Measurements from ENCODE around the gene HOXB9.

Gene HOXB9

DNA sequence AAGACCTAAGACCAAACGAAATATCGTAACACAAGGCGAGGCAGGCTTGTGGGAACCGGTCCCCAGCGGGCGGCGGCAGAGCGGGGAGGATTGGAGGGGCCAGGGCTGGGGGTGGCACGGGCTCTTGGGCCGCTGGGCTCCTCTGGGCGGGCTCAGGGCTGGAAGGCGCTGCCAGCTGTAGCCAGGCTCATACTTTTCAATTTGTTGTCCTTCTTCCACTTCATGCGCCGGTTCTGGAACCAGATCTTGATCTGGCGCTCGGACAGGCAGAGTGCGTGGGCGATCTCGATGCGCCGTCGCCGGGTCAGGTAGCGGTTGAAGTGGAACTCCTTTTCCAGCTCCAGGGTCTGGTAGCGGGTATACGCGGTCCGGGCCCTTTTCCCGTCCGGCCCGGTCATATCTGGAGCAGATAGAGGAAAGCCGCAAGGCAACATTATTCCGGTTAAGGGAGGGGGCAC lies 34.1 kb downstream of the HOXB9 start:
- no peaks in the 10 kb centered on the region for H3K9me3 ChIP-seq
- no peak overlapping the region for H3K4me3 ChIP-seq
- DNase-seq = no peak
- peaks cover 0 to 26% (median 12%) of the 10 kb centered on the region in 4 donors for H3K4me1 ChIP-seq
- TF ChIP-seq, protein P1, sequence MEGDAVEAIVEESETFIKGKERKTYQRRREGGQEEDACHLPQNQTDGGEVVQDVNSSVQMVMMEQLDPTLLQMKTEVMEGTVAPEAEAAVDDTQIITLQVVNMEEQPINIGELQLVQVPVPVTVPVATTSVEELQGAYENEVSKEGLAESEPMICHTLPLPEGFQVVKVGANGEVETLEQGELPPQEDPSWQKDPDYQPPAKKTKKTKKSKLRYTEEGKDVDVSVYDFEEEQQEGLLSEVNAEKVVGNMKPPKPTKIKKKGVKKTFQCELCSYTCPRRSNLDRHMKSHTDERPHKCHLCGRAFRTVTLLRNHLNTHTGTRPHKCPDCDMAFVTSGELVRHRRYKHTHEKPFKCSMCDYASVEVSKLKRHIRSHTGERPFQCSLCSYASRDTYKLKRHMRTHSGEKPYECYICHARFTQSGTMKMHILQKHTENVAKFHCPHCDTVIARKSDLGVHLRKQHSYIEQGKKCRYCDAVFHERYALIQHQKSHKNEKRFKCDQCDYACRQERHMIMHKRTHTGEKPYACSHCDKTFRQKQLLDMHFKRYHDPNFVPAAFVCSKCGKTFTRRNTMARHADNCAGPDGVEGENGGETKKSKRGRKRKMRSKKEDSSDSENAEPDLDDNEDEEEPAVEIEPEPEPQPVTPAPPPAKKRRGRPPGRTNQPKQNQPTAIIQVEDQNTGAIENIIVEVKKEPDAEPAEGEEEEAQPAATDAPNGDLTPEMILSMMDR (IDR thresholded peaks at IDR 0.05) = no peak
- H3K27me3 ChIP-seq = peaks cover 0 to 94% of the 10 kb centered on the region in 2 donors
- intact Hi-C loops (cut with DNase I; ENCODE audit: low total_unique reads) = no loop called here
- H3K27ac ChIP-seq = no peak overlapping the region
- H3K36me3 ChIP-seq = no peaks in the 10 kb centered on the region

DNA sequence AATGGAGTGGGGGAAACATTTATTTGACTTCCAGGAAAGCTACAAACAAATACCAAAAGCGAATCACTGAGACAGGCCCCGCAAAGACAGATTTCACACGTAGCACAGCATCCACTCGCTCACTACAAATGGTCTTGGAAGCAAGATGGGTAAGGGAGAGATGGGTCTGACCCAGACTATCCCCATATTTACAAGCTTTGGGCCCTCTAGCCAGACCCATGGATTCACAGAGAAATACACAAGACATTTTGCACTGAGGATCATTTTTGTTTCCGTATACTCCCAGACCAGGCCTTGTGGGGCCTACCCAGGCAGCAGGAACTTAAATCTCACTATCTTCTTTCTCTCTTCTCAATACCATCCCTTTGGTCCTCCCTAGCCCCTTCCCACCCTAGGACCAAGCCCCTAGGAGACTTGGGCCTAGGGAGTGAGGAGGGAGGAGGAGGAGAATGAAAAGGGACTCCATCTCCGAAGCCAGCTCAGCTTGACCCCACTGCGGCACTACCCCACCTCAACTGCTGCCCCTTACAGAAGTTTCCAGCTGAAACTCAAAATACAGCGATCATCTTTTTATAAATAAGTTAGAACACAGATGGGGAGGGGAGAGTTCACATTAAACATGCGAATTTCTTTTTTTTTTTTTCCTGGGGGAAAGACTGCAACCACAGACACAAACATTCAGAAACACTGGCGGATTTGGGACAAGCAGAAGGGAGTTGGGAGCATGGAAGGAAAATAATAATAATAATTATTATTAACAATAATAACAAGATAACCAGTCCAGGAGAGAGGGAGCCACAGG lies 34.7 kb downstream of the HOXB9 start:
- H3K4me3 ChIP-seq = no peak overlapping the region
- TF ChIP-seq, protein P1 (IDR thresholded peaks at IDR 0.05) = no peak
- H3K27me3 ChIP-seq = peaks cover 0 to 92% of the 10 kb centered on the region in 2 donors
- H3K4me1 ChIP-seq = peaks cover 0 to 23% (median 12%) of the 10 kb centered on the region in 4 donors
- no peaks in the 10 kb centered on the region for H3K36me3 ChIP-seq
- intact Hi-C loops (cut with DNase I; ENCODE audit: low total_unique reads) = no loop called here
- no peaks in the 10 kb centered on the region for H3K9me3 ChIP-seq
- no peak overlapping the region for H3K27ac ChIP-seq
- DNase-seq = no peak

DNA sequence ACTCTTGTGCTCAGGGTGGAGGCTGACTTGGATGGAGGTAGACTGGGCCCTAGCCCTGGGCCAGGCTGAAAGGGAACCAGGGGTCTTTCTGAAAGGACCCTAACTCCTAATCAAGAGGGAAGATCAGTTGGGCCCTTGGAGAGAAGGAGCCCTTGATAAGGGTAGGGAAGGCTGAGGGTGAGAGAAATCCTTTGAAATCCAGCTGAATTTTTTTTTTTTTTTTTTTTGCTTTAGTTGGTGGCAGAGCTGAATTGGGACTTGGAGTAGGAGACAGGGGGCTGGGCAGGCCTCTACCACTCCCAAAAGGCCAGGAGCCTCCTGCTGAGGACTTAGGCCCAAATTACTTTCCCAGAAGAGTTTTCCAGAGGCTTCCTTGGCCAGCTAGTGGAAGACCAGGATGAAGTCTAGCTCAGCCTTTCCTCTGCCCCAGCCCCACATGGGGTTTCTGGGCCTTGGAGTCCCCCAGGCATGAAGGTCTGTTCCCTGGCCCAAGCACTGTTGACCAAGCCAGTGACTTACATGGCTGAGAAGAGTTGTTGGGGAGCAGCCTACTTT lies 35.5 kb downstream of the HOXB9 start:
- TF ChIP-seq, protein P1 (IDR thresholded peaks at IDR 0.05) = no peak
- no peaks in the 10 kb centered on the region for H3K36me3 ChIP-seq
- H3K27ac ChIP-seq = no peak overlapping the region
- intact Hi-C loops (cut with DNase I; ENCODE audit: low total_unique reads) = no loop called here
- no peak overlapping the region for H3K4me3 ChIP-seq
- peaks cover 0 to 25% (median 15%) of the 10 kb centered on the region in 4 donors for H3K4me1 ChIP-seq
- no peak for DNase-seq
- peaks cover 0 to 91% of the 10 kb centered on the region in 2 donors for H3K27me3 ChIP-seq
- H3K9me3 ChIP-seq = no peaks in the 10 kb centered on the region

DNA sequence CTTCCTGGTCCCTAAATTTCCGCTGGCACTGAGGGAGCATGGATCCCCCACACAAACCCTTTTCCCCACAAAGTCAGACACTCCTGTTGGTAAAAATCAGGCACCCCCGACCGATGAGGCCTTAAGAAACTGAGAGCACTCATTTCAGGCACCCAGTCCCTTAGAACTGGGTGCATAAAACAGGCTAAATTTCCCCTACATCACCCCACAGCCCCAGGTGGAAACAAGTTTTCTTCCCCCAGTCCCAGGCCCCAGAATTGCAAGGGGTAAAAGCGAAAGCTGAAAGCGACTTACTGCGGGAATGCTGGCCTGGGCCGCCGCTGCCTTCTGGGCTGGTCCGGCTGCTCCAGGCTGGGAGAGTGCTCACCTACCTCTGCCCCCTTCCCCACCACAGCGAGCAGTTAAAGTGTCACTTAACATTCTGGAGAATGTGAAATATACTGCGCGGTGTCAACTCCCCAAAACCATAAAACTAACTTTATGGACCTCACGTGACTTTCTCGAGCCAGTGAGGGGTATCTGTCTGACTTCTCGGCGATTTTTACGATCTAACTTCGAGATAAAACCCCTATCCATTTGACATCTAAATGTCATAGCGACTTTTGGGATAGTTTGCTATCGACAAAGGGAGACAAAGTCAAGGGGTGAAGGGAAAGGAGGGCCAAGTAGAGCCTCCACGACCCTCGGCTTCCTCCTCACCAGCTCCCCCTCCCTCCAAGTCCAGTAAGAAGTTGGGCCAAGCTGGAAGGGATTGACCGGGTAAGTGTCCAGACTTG lies 36.1 kb downstream of the HOXB9 start, which contains the start of gene HOXB3:
TSS of gene HOXB3 (minus strand) at position 411 of the 776 bp plus-strand sequence. CDS start 37,767 bp downstream, outside the sequence.
- Histone ChIP-seq H3K4me3 (no peak within 1 kb of the TSS), H3K4me1 (peaks cover 0 to 32% (median 19%) of the 10 kb centered on the region in 4 donors), H3K9me3 (no peaks in the 10 kb centered on the region), H3K36me3 (no peaks in the 10 kb centered on the region), H3K27ac (no peak within 1 kb of the TSS), H3K27me3 (peaks cover 0 to 84% of the 10 kb centered on the region in 2 donors)
- TF ChIP-seq, protein P1 (IDR thresholded peaks at IDR 0.05) = no peak
- intact Hi-C loops (cut with DNase I; ENCODE audit: low total_unique reads) = no loop called here
- DNase-seq = no peak

DNA sequence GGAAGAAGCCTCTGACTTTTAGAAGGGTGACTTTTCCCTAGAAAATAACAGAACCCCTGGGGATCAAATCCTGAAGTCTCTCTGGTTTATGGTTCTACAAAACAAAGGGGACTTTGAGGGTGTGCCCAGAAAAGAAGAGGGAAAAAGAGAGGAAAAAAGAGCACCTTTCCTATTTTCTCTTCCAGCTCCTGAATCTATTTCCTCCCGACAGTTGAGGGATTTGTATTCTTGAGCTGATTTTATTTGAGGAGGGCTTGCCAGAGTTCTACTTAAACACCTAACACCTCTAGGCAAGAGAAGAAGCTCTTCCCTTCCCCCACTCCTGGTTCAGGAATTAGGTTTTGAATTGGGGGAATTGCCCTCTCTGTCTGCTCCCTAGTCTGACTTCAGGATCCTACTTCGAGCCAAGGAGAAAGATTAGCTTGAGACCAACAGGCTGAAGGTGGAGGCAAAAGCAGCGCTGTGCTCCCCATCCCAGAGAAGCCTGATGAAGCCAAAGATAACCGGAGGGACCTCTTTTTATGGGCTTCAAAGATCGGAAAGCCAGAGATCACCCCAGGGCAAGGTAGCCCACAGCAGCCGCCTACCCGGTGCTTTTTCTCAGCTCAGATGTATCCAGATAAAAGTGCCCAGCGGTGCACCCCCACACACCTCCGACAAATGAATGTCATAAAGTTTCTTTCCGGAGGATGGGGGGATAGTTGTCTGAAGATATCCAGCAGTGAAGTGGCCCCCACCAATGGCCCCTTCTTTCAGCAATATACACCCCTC lies 36.9 kb downstream of the HOXB9 start:
- Histone ChIP-seq H3K36me3 (no peaks in the 10 kb centered on the region), H3K27me3 (peaks cover 0 to 76% of the 10 kb centered on the region in 2 donors), H3K4me3 (no peak overlapping the region), H3K9me3 (no peaks in the 10 kb centered on the region), H3K27ac (no peak overlapping the region), H3K4me1 (peaks cover 0 to 37% (median 24%) of the 10 kb centered on the region in 4 donors)
- TF ChIP-seq, protein P1 (IDR thresholded peaks at IDR 0.05) = no peak
- DNase-seq = no peak
- intact Hi-C loops (cut with DNase I; ENCODE audit: low total_unique reads) = no loop called here

All from tibial artery (tissue), 4 donors.